B cell (primary cell): Measurements from ENCODE around the gene TIAM1.

ENCODE experiments used
- CTCF ChIP-seq: fragments of 200-600 bp; IDR thresholded peaks from one replicate; pipeline ENCODE4 v1.8.0; 2022; ENCODE audit warnings: antibody characterized with exemption, mild to moderate bottlenecking
- EZH2 ChIP-seq: IDR thresholded peaks from 2 replicates; pipeline ENCODE4 v1.6.1; 2012; ENCODE audit warnings: borderline replicate concordance, low read depth, mild to moderate bottlenecking, moderate library complexity, low read length; ENCODE audit not compliant: insufficient read depth, poor library complexity, severe bottlenecking

- TF ChIP-seq CTCF (no peak), EZH2 (no peak)
These were observed 7.9 kb upstream of the TIAM1 start for GRCh38 chr21:31351960-31352359.
